Measurements from ENCODE around the gene AKT3.
"Not testable (repeated sequence)": the region's sequence is repeated elsewhere in the genome, so short reads cannot be mapped to it uniquely, and the experiment has no call there.

Gene AKT3

GRCh38 chr1:243680860-243681259 lies 169.2 kb downstream of the AKT3 start:
- no peak for DNase-seq

GRCh38 chr1:243672539-243673074 lies 177.4 kb downstream of the AKT3 start:
- no peak for DNase-seq

- DNase-seq, result peak; percentile 7
These were observed 182.5 kb downstream of the AKT3 start for GRCh38 chr1:243667591-243667990.

- DNase-seq, result no peak
These were observed 182.9 kb downstream of the AKT3 start for GRCh38 chr1:243667133-243667532.

- no peak for DNase-seq
These were observed 186.4 kb downstream of the AKT3 start for GRCh38 chr1:243663651-243664050.

GRCh38 chr1:243662169-243662568 lies 187.9 kb downstream of the AKT3 start:
- DNase-seq, result not testable (repeated sequence)

GRCh38 chr1:243658594-243659105 lies 191.4 kb downstream of the AKT3 start:
- DNase-seq, result no peak

- DNase-seq, result no peak
These were observed 192.2 kb downstream of the AKT3 start for GRCh38 chr1:243657793-243658192.

GRCh38 chr1:243649530-243649929 lies 200.5 kb downstream of the AKT3 start:
- DNase-seq, result not testable (repeated sequence)

GRCh38 chr1:243646841-243647240 lies 203.2 kb downstream of the AKT3 start:
- no peak for DNase-seq

GRCh38 chr1:243645281-243645680 lies 204.8 kb downstream of the AKT3 start:
- DNase-seq, result no peak

GRCh38 chr1:243642936-243643335 lies 207.1 kb downstream of the AKT3 start:
- no peak for DNase-seq

- no peak for DNase-seq
These were observed 210.9 kb downstream of the AKT3 start for GRCh38 chr1:243639027-243639658.

GRCh38 chr1:243638186-243638585 lies 211.9 kb downstream of the AKT3 start:
- no peak for DNase-seq

- DNase-seq, result no peak
These were observed 221.6 kb downstream of the AKT3 start for GRCh38 chr1:243628476-243628907.

- no peak for DNase-seq
These were observed 226.2 kb downstream of the AKT3 start for GRCh38 chr1:243623841-243624240.

- DNase-seq, result no peak
These were observed 228.1 kb downstream of the AKT3 start for GRCh38 chr1:243621973-243622372.

GRCh38 chr1:243620096-243620495 lies 229.9 kb downstream of the AKT3 start:
- DNase-seq, result no peak

GRCh38 chr1:243609698-243610097 lies 240.3 kb downstream of the AKT3 start:
- no peak for DNase-seq

GRCh38 chr1:243605604-243606003 lies 244.4 kb downstream of the AKT3 start:
- DNase-seq, result no peak

GRCh38 chr1:243601720-243602119 lies 248.3 kb downstream of the AKT3 start:
- DNase-seq, result peak; percentile 4

- DNase-seq, result no peak
These were observed 251.6 kb downstream of the AKT3 start for GRCh38 chr1:243598433-243598832.

GRCh38 chr1:243597383-243597782 lies 252.7 kb downstream of the AKT3 start:
- no peak for DNase-seq

- no peak for DNase-seq
These were observed 253.5 kb downstream of the AKT3 start for GRCh38 chr1:243596431-243597062.

Data from eye (tissue), 1 donor.